GM12878 (cell line): ENCODE results near the gene SPTLC2. TPM values are rescaled to one million over a fixed set of nuclear protein-coding genes. Genes with fewer than 3 reads are reported as not detected.

ENCODE experiments used
- ATAC-seq: fragments of 200-7000 bp; cut with Tn5 transposase; 3 replicates; pipeline ENCODE4 v1.9.1; 2020; ENCODE audit warnings: mild to moderate bottlenecking, moderate library complexity
- BruUV-seq: library from RNA; stranded (reverse); fragments of 400-500 nt; replicated peaks from 2 replicates; lab custom pipeline; 2021; lab: Mats Ljungman, UMichigan
- CTCF ChIA-PET: fragments of 300-600 bp; sonication (Branson Sonifier 250); formaldehyde crosslinking; extraction: SDS; loops from one replicate; lab custom pipeline; 2021; ENCODE audit warnings: inconsistent platforms; lab: Yijun Ruan, JAX
- POLR2A ChIA-PET: fragments of 350-600 bp; formaldehyde crosslinking; extraction: SDS; loops from one replicate; lab custom pipeline; 2021; ENCODE audit warnings: inconsistent platforms; lab: Charles Lee
- RAD21 ChIA-PET: fragments of 300-600 bp; sonication (Branson Sonifier 250); formaldehyde crosslinking; loops from one replicate; lab custom pipeline; 2023; ENCODE audit warnings: antibody characterized with exemption; ENCODE audit not compliant: unreplicated experiment; lab: Charles Lee
- SMC1A ChIA-PET: fragments of 300-600 bp; sonication (Branson Sonifier 250); formaldehyde crosslinking; loops from one replicate; lab custom pipeline; 2023; ENCODE audit not compliant: unreplicated experiment, uncharacterized antibody; lab: Charles Lee
- DNase-seq: peaks from one replicate; pipeline ENCODE4 v3.0.0-alpha.2; 2011; ENCODE audit warnings: low read depth, low spot score
- FAIRE-seq: peaks from 3 replicates; lab custom pipeline; 2011; peaks lifted over from hg19 to GRCh38; lab: Jason Lieb, UNC
- H2AFZ ChIP-seq: 2 replicates; pipeline ENCODE4 v1.6.0; 2011; ENCODE audit warnings: low read depth, low read length, control low read depth; ENCODE audit not compliant: control insufficient read depth
- H3K27ac ChIP-seq: 2 replicates; pipeline ENCODE4 v1.5.1; 2011; ENCODE audit warnings: control low read depth; ENCODE audit not compliant: control insufficient read depth, insufficient read depth
- H3K27me3 ChIP-seq, 2 experiments: replicated peaks in 1 of 2; 2 replicates each; pipeline versions ENCODE4 v1.6.0 to v1.6.1; 2011; ENCODE audit warnings: low read length in 1 of 2; ENCODE audit not compliant: control insufficient read depth in 2 of 2, insufficient read depth in 2 of 2
- H3K36me3 ChIP-seq, 2 experiments: 2 replicates each; pipeline ENCODE4 v1.5.1; 2011; ENCODE audit warnings: low read length in 1 of 2; ENCODE audit not compliant: control insufficient read depth in 2 of 2, insufficient read depth in 2 of 2
- H3K4me1 ChIP-seq: 2 replicates; pipeline ENCODE4 v1.6.1; 2011; ENCODE audit warnings: mild to moderate bottlenecking, low read length, moderate library complexity, mixed read lengths; ENCODE audit not compliant: control insufficient read depth, insufficient read depth
- H3K4me2 ChIP-seq: 2 replicates; pipeline ENCODE4 v1.6.0; 2011; ENCODE audit warnings: control low read depth; ENCODE audit not compliant: control insufficient read depth, insufficient read depth
- H3K4me3 ChIP-seq: fragments of 200-600 bp; sonication (generic); 2 replicates; pipeline ENCODE4 v1.5.1; 2016
- H3K79me2 ChIP-seq: 2 replicates; pipeline ENCODE4 v1.6.0; 2011; ENCODE audit warnings: low read length; ENCODE audit not compliant: control insufficient read depth, insufficient read depth
- H3K9ac ChIP-seq: 2 replicates; pipeline ENCODE4 v1.8.0; 2011; ENCODE audit warnings: low read length, control low read depth, mixed read lengths; ENCODE audit not compliant: control insufficient read depth, insufficient read depth
- H3K9me3 ChIP-seq: replicated peaks from 3 replicates; pipeline ENCODE4 v1.5.1; 2011; ENCODE audit warnings: mild to moderate bottlenecking, low read length; ENCODE audit not compliant: control insufficient read depth, insufficient read depth
- H4K20me1 ChIP-seq: 2 replicates; pipeline ENCODE4 v1.6.0; 2011; ENCODE audit not compliant: control insufficient read depth, insufficient read depth
- BCL11A ChIP-seq: IDR thresholded peaks from 2 replicates; pipeline ENCODE4 v1.6.1; 2011; ENCODE audit warnings: low read depth, low read length
- EED ChIP-seq: sonication (generic); IDR thresholded peaks from 2 replicates; pipeline ENCODE4 v1.6.1; 2016; ENCODE audit warnings: antibody characterized with exemption, low read depth
- HCFC1 ChIP-seq: fragments of 150-350 bp; IDR thresholded peaks from 2 replicates; pipeline ENCODE4 v1.6.1; 2014; ENCODE audit warnings: low read length
- NR2F1 ChIP-seq: fragments of 450-650 bp; conservative IDR thresholded peaks from 2 replicates; pipeline ENCODE4 v1.6.1; 2017; ENCODE audit warnings: mild to moderate bottlenecking
- POLR2AphosphoS2 ChIP-seq: IDR thresholded peaks from 2 replicates; pipeline ENCODE4 v1.6.1; 2011; ENCODE audit warnings: low read depth, mild to moderate bottlenecking, low read length, improper control_type of control experiment, moderate library complexity
- POLR2AphosphoS5 ChIP-seq: IDR thresholded peaks from 2 replicates; pipeline ENCODE4 v1.6.1; 2011; ENCODE audit warnings: mild to moderate bottlenecking, low read length, inconsistent platforms
- RAD51 ChIP-seq: fragments of 450-650 bp; IDR thresholded peaks from 2 replicates; pipeline ENCODE4 v1.6.1; 2016; ENCODE audit warnings: moderate library complexity, mild to moderate bottlenecking, inconsistent platforms
- SIX5 ChIP-seq: IDR thresholded peaks from 2 replicates; pipeline ENCODE4 v1.6.1; 2011; ENCODE audit warnings: mild to moderate bottlenecking, low read depth, low read length, moderate library complexity; ENCODE audit not compliant: severe bottlenecking
- SMAD1 ChIP-seq: fragments of 450-650 bp; IDR thresholded peaks from 2 replicates; pipeline ENCODE4 v1.6.1; 2018; ENCODE audit warnings: mild to moderate bottlenecking, low read depth; ENCODE audit not compliant: partially characterized antibody
- SMAD5 ChIP-seq: IDR thresholded peaks from 2 replicates; pipeline ENCODE4 v1.6.1; 2016; ENCODE audit warnings: antibody characterized with exemption, low read depth
- SMARCA5 ChIP-seq: fragments of 450-650 bp; IDR thresholded peaks from 2 replicates; pipeline ENCODE4 v1.6.1; 2017; ENCODE audit warnings: mild to moderate bottlenecking
- SMC3 ChIP-seq: IDR thresholded peaks from 2 replicates; pipeline ENCODE4 v1.6.1; 2011; ENCODE audit warnings: low read length, improper control_type of control experiment, borderline replicate concordance
- TCF7 ChIP-seq: IDR thresholded peaks from 2 replicates; pipeline ENCODE4 v1.6.1; 2014; ENCODE audit warnings: antibody characterized with exemption, borderline replicate concordance
- ZBTB11 ChIP-seq: fragments of 450-650 bp; formaldehyde crosslinking; IDR thresholded peaks from 2 replicates; pipeline ENCODE4 v1.5.0; 2022; ENCODE audit warnings: mild to moderate bottlenecking, missing genetic modification characterization
- ZBTB4 ChIP-seq: fragments of 450-650 bp; formaldehyde crosslinking; IDR thresholded peaks from 2 replicates; pipeline ENCODE4 v1.4.0; 2022; ENCODE audit warnings: mild to moderate bottlenecking, moderate library complexity
- ZNF274 ChIP-seq: IDR thresholded peaks from one replicate; pipeline ENCODE4 v1.8.0; 2011; ENCODE audit not compliant: insufficient read length, insufficient read depth
- ZNF622 ChIP-seq: fragments of 450-650 bp; IDR thresholded peaks from 2 replicates; pipeline ENCODE4 v1.6.1; 2017; ENCODE audit warnings: mild to moderate bottlenecking, inconsistent platforms
- WGBS: methylation state at CpG from one replicate; pipeline ENCODE4 v1.1.6; 2016; ENCODE audit warnings: low lambda C conversion rate; ENCODE audit not compliant: insufficient replicate concordance, insufficient coverage; ENCODE audit errors: missing lambda C conversion rate; 5-methylcytosine and 5-hydroxymethylcytosine counted together
- in situ Hi-C: fragments of 300-500 bp; cut with MboI; formaldehyde crosslinking; loops from 9 replicates; pipeline ENCODE4 v1.14.3; 2018; ENCODE audit warnings: mixed read lengths
- intact Hi-C: fragments of 100-400 bp; cut with micrococcal nuclease; formaldehyde crosslinking; loops from one replicate; pipeline ENCODE4 v1.14.2; 2022; ENCODE audit not compliant: unreplicated experiment
- polyA plus RNA-seq, 11 experiments: library from polyadenylated mRNA; depleted of rRNA in 4 of 11; unstranded in 6 of 11; stranded (reverse) in 5 of 11; fragments of >200 nt; fragmentation: Nextera tagmentation in 4 of 11; fragmentation: Illumina TruSeq in 1 of 11; extraction: Ambion mirVana in 4 of 11; extraction: Trizol in 1 of 11; gene quantifications; 1 replicate in 1 of 11; 2 replicates in 10 of 11; pipeline versions ENCODE4 v1.2.1 to v1.2.3, GENCODE V29; 2011 to 2016; ENCODE audit warnings: inconsistent platforms in 2 of 11, missing spikeins in 2 of 11, low read depth in 1 of 11
- total RNA-seq, 4 experiments: library from RNA; depleted of rRNA in 3 of 4; stranded (reverse); fragments of >200 nt in 3 of 4; fragmentation: Illumina TruSeq in 1 of 4; extraction: Trizol in 1 of 4; gene quantifications; 2 replicates each; pipeline versions ENCODE4 v1.2.1 to v1.2.3, GENCODE V29; 2013 to 2021

The SPTLC2 gene
- total and polyA plus RNA-seq, 10 of the 15 experiments (the other 5 are each of a cell fraction or from before 2014, with no cell fraction given), result 6.9 to 35.1 (median 19.7) TPM

GRCh38 chr14:77616133-77616453 lies 344 bp downstream of the SPTLC2 start:
- ChIA-PET RAD21 (no interaction called here), SMC1A (interaction anchor here (1.5 to 1.6 kb wide), 2 partner anchors 9 to 35 kb away, joined by 5 read pairs; no protein-coding TSS in a partner anchor), CTCF (interaction anchor here (2.6 kb wide), 1 partner anchor 64 kb away, joined by 10 read pairs; no protein-coding TSS in a partner anchor), POLR2A (interaction anchor here (0.5 kb wide), 1 partner anchor 10 kb away, joined by 3 read pairs; no protein-coding TSS in a partner anchor)
- peak overlapping the region; percentile 75 for H2AFZ ChIP-seq
- ATAC-seq (peak; percentile 38; the same call in 2 of the 3 replicates), FAIRE-seq (no peak), DNase-seq (no peak)
- peak overlapping the region; percentile 92 for H3K4me3 ChIP-seq
- H4K20me1 ChIP-seq, result no peaks in the 10 kb centered on the region
- WGBS, result 1% methylated on average over 12 of the region's 32 CpGs
- peak overlapping the region; percentile 73 for H3K27ac ChIP-seq
- BruUV-seq, result no TSS peak
- H3K36me3 ChIP-seq, result no peaks in the 10 kb centered on the region
- H3K4me1 ChIP-seq, result no peaks in the 10 kb centered on the region
- H3K79me2 ChIP-seq, result peaks cover 32% of the 10 kb centered on the region
- H3K27me3 ChIP-seq, result no peaks in the 10 kb centered on the region
- intact Hi-C loops, result loop anchor here (5.0 to 10.0 kb wide), 2 partner anchors 74 to 89 kb away; partner anchors contain the start of genes ALKBH1 and SLIRP
- H3K4me2 ChIP-seq, result peak overlapping the region; percentile 91
- H3K9ac ChIP-seq, result peak overlapping the region; percentile 92
- no peaks in the 10 kb centered on the region for H3K9me3 ChIP-seq
- in situ Hi-C loops, result no loop called here
- TF ChIP-seq POLR2AphosphoS2 (no peak), HCFC1 (no peak), RAD51 (no peak), EED (no peak), BCL11A (no peak), SMAD1 (no peak), NR2F1 (peak; percentile 72), ZBTB11 (CRISPR knock-in tag) (no peak), SMAD5 (no peak), ZNF622 (no peak), SIX5 (no peak), ZBTB4 (CRISPR knock-in tag) (no peak), TCF7 (no peak), SMARCA5 (no peak), POLR2AphosphoS5 (no peak), SMC3 (no peak), ZNF274 (no peak)
